Uterus (tissue), 2 donors: ENCODE data around the gene NCBP1.

Experiments used
- CTCF ChIP-seq, 4 experiments: fragments of 200-600 bp in 2 of 4; fragments of 450-650 bp in 2 of 4; sonication (generic) in 2 of 4; IDR thresholded peaks; one replicate each; pipeline ENCODE4 v1.5.1; 2016 to 2019; ENCODE audit warnings: antibody characterized with exemption in 4 of 4, mild to moderate bottlenecking in 2 of 4, moderate library complexity in 1 of 4
- POLR2A ChIP-seq, 2 donors: fragments of 450-650 bp; IDR thresholded peaks; one replicate each; pipeline ENCODE4 v1.6.1; 2016; ENCODE audit warnings: antibody characterized with exemption in 2 of 2, mild to moderate bottlenecking in 1 of 2, moderate library complexity in 1 of 2

DNA sequence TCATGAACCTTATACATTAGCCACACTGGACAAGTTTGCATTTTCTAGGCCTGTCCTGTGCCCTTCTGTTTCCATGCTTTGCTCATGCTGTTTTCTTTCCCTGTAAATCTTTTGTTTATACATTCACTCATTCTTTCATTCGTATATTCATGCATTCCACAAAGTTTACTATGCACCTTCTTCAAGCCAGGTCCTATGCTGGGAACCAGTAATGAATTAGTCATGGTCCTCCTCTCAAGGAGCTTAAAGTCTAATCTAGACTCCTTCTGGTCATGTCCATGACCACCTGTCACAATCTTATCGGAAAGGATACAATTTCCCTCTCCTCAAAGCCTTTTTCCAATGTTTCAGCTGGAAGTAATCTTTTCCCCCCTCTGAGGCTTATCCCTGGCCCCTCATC lies 72.6 kb downstream of the NCBP1 start:
- TF ChIP-seq CTCF (IDR thresholded peaks at IDR 0.05) = no peak
- TF ChIP-seq POLR2A (IDR thresholded peaks at IDR 0.05) = no peak
